Esophagus squamous epithelium (tissue), 4 donors: ENCODE measurements around the gene NR6A1.

ENCODE experiments used
- POLR2A ChIP-seq, 4 donors: fragments of 450-650 bp; IDR thresholded peaks; one replicate each; pipeline ENCODE4 v1.6.1; 2017; ENCODE audit warnings: antibody characterized with exemption in 4 of 4, mild to moderate bottlenecking in 4 of 4, moderate library complexity in 3 of 4
- TF ChIP-seq, protein P1 (sequence below), 6 experiments: fragments of 450-650 bp in 4 of 6; fragments of 200-600 bp in 2 of 6; sonication (generic) in 2 of 6; IDR thresholded peaks; one replicate each; pipeline ENCODE4 v1.5.1; 2016 to 2019; ENCODE audit warnings: antibody characterized with exemption in 6 of 6, mild to moderate bottlenecking in 4 of 6, moderate library complexity in 4 of 6

DNA sequence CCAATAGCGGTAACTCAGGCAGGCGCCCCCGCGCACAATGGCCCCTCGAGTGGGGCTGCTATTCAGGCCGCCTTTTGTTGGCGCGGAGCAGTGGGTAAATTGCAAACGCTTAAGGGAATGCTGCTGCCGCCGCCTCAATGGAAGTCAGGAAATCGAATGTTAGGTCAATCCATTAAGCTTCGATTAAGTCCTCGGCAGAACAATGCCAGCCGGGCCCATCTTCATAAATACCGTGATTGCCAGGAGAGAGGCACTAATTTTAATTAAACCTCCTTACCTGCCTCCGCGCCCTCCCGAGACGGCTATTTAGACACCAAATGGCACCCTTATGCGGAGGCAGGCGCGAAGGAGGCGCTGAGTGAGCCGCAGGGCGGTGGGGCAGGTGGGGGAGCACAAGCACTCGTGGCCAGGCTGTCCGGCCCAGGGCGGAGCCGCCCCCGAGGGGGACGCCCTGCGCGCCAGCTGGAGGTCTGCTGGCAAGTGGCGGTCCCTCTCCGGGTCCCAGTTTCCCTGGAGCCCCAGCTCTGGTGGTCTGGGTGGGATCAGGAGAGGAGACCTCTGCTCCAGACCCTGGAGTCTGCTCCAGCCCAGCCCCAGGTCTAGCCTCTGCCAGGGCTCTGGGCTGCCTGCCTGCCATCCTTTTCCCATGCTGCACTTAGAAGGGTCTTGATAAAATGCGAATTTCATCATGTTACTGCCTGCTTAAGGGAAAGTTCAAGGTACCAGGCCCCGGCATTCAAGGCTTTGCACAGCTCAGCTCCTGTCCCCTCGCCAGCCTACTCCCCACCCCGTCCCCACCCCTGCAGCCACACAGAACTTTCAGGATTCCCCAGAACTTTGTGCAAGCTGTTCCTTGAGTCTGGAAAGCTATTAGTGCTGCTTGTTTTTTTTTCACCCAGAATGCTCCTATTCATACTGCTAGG, 283.6 kb downstream of the NR6A1 start:
- no peak for TF ChIP-seq POLR2A (IDR thresholded peaks at IDR 0.05)
- TF ChIP-seq, protein P1, sequence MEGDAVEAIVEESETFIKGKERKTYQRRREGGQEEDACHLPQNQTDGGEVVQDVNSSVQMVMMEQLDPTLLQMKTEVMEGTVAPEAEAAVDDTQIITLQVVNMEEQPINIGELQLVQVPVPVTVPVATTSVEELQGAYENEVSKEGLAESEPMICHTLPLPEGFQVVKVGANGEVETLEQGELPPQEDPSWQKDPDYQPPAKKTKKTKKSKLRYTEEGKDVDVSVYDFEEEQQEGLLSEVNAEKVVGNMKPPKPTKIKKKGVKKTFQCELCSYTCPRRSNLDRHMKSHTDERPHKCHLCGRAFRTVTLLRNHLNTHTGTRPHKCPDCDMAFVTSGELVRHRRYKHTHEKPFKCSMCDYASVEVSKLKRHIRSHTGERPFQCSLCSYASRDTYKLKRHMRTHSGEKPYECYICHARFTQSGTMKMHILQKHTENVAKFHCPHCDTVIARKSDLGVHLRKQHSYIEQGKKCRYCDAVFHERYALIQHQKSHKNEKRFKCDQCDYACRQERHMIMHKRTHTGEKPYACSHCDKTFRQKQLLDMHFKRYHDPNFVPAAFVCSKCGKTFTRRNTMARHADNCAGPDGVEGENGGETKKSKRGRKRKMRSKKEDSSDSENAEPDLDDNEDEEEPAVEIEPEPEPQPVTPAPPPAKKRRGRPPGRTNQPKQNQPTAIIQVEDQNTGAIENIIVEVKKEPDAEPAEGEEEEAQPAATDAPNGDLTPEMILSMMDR (IDR thresholded peaks at IDR 0.05) = no peak
